ENCODE data around the gene CYTH1. TPM values are rescaled to one million over a fixed set of nuclear protein-coding genes. Genes with fewer than 3 reads are reported as not detected.

CYTH1 gene
- total and polyA plus RNA-seq, 4 donors: 15.4 to 32.1 (median 20.6) TPM

- Histone ChIP-seq H3K27ac (ENCODE audit: low read depth in 1 of 2, low read length in 2 of 2) (peak overlapping the region; percentile 39 to 55), H3K4me3 (ENCODE audit: low read depth in 1 of 3, low read length in 3 of 3) (no peak overlapping the region), H3K4me1 (ENCODE audit: control insufficient read depth in 4 of 4, insufficient read depth in 4 of 4, low read length in 3 of 4) (peaks cover 6 to 29% (median 24%) of the 10 kb centered on the region in 4 donors), H3K9ac (ENCODE audit: low read depth in 1 of 2, low read length in 2 of 2) (no peak overlapping the region), H3K27me3 (ENCODE audit: control insufficient read depth in 4 of 4, insufficient read depth in 4 of 4, low read length in 3 of 4) (no peaks in the 10 kb centered on the region), H3K9me3 (ENCODE audit: control insufficient read depth in 4 of 4, low read length in 3 of 4) (no peaks in the 10 kb centered on the region), H3K36me3 (ENCODE audit: control insufficient read depth in 4 of 4, insufficient read depth in 3 of 4, low read depth in 1 of 4, low read length in 3 of 4) (no peaks in the 10 kb centered on the region)
- 74% methylated on average over 16 of the region's 16 CpGs for WGBS
- no peak for DNase-seq (ENCODE audit: low spot score)
- TF ChIP-seq HNF4A (conservative IDR thresholded peaks at IDR 0.05): no peak
- TF ChIP-seq GABPA (IDR thresholded peaks at IDR 0.05 in 1 of 2, conservative IDR thresholded peaks at IDR 0.05 in 1 of 2): no peak
- TF ChIP-seq ZBTB33 (IDR thresholded peaks at IDR 0.05): no peak
- TF ChIP-seq CTCF (IDR thresholded peaks at IDR 0.05; ENCODE audit: low read depth, low read length, missing input control): no peak
- TF ChIP-seq RXRA (IDR thresholded peaks at IDR 0.05): no peak
- no peak for TF ChIP-seq JUND (IDR thresholded peaks at IDR 0.05)
- TF ChIP-seq NR2F2 (IDR thresholded peaks at IDR 0.05): no peak
- TF ChIP-seq RAD21 (IDR thresholded peaks at IDR 0.05): no peak
- TF ChIP-seq EGR1 (IDR thresholded peaks at IDR 0.05; ENCODE audit: low read depth in 2 of 2): no peak
- no peak for TF ChIP-seq HNF4G (IDR thresholded peaks at IDR 0.05)
- TF ChIP-seq, protein P1, sequence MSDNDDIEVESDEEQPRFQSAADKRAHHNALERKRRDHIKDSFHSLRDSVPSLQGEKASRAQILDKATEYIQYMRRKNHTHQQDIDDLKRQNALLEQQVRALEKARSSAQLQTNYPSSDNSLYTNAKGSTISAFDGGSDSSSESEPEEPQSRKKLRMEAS (IDR thresholded peaks at IDR 0.05): no peak
- no peak for TF ChIP-seq SP1 (IDR thresholded peaks at IDR 0.05)
- no peak for TF ChIP-seq REST (IDR thresholded peaks at IDR 0.05)
- TF ChIP-seq FOXA1 (IDR thresholded peaks at IDR 0.05): no peak
- TF ChIP-seq YY1 (IDR thresholded peaks at IDR 0.05): no peak
- no peak for TF ChIP-seq TAF1 (conservative IDR thresholded peaks at IDR 0.05)
- TF ChIP-seq, protein P2, sequence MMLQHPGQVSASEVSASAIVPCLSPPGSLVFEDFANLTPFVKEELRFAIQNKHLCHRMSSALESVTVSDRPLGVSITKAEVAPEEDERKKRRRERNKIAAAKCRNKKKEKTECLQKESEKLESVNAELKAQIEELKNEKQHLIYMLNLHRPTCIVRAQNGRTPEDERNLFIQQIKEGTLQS (IDR thresholded peaks at IDR 0.05): no peak
- no peak for TF ChIP-seq FOXA2 (IDR thresholded peaks at IDR 0.05)
Observed at GRCh38 chr17:78734793-78735641, 47.1 kb downstream of the CYTH1 start.
